ENCODE measurements around the gene MARCHF6.

DNA sequence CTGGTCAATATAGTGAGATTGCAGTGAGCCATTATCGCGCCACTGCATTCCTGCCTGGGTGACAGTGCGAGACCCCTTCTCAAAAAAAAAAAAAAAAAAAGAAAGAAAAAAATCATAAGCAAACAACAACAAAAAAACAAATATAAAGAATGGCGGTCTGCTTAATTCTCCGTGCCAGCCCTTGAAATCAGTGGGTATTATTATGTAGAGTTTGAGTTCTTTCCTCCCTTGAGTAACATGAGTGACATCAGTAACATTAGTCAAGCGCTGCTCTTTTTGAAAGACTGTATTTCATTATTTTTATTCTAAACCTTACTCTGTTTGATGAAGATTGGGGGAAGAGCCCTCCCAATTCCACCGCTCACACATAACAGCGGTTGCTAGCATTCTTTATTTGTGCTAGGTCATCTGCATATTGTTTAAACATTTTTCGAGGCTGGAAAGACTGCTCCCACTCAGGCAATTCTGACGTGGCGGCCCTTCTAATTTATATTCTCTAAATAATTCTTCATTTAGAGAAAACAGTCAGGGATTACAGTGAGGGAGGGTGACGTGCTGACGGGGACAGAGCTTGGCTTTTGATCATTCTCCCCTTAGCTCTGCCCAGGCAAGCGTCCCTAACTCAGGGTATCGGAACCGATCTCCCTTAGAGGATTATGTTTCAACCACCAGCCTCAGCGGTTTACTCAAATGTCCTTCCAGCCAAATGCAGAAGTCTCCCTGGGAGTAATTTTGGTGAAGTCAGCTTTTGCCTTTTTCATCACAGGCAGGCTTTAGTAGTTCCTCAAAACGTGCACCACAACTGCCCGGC lies 860 bp upstream of the MARCHF6 start:
- TF ChIP-seq, protein P1, sequence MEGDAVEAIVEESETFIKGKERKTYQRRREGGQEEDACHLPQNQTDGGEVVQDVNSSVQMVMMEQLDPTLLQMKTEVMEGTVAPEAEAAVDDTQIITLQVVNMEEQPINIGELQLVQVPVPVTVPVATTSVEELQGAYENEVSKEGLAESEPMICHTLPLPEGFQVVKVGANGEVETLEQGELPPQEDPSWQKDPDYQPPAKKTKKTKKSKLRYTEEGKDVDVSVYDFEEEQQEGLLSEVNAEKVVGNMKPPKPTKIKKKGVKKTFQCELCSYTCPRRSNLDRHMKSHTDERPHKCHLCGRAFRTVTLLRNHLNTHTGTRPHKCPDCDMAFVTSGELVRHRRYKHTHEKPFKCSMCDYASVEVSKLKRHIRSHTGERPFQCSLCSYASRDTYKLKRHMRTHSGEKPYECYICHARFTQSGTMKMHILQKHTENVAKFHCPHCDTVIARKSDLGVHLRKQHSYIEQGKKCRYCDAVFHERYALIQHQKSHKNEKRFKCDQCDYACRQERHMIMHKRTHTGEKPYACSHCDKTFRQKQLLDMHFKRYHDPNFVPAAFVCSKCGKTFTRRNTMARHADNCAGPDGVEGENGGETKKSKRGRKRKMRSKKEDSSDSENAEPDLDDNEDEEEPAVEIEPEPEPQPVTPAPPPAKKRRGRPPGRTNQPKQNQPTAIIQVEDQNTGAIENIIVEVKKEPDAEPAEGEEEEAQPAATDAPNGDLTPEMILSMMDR (IDR thresholded peaks at IDR 0.05): no peak
- TF ChIP-seq POLR2A (IDR thresholded peaks at IDR 0.05): no peak
